HEK293T (cell line): ENCODE results near the gene GAPDHS.

Source experiments
- BHLHE40 ChIP-seq: fragments of 450-650 bp; IDR thresholded peaks from 2 replicates; pipeline ENCODE4 v1.6.1; 2016; ENCODE audit warnings: mild to moderate bottlenecking, moderate library complexity, borderline replicate concordance
- ELF4 ChIP-seq: fragments of 450-650 bp; IDR thresholded peaks from 2 replicates; pipeline ENCODE4 v1.6.1; 2017; ENCODE audit warnings: antibody characterized with exemption
- FOXA1 ChIP-seq: fragments of 450-650 bp; IDR thresholded peaks from 2 replicates; pipeline ENCODE4 v1.6.1; 2016; ENCODE audit warnings: mild to moderate bottlenecking
- FOXK2 ChIP-seq: fragments of 450-650 bp; IDR thresholded peaks from 2 replicates; pipeline ENCODE4 v1.6.1; 2016; ENCODE audit warnings: mild to moderate bottlenecking
- FOXM1 ChIP-seq: fragments of 450-650 bp; IDR thresholded peaks from 2 replicates; pipeline ENCODE4 v1.6.1; 2017; ENCODE audit warnings: mild to moderate bottlenecking, borderline replicate concordance
- HDGF ChIP-seq: fragments of 450-650 bp; IDR thresholded peaks from 2 replicates; pipeline ENCODE4 v1.6.1; 2017; ENCODE audit warnings: antibody characterized with exemption, borderline replicate concordance
- L3MBTL2 ChIP-seq: fragments of 450-650 bp; conservative IDR thresholded peaks from 2 replicates; pipeline ENCODE4 v1.6.1; 2016; ENCODE audit warnings: mild to moderate bottlenecking
- LEF1 ChIP-seq: fragments of 450-650 bp; IDR thresholded peaks from 2 replicates; pipeline ENCODE4 v1.6.1; 2017; ENCODE audit warnings: mild to moderate bottlenecking, borderline replicate concordance
- NFRKB ChIP-seq: fragments of 450-650 bp; IDR thresholded peaks from 2 replicates; pipeline ENCODE4 v1.6.1; 2016; ENCODE audit warnings: mild to moderate bottlenecking, moderate library complexity
- PKNOX1 ChIP-seq: fragments of 450-650 bp; IDR thresholded peaks from 2 replicates; pipeline ENCODE4 v1.6.1; 2016
- SP1 ChIP-seq: fragments of 450-650 bp; IDR thresholded peaks from 2 replicates; pipeline ENCODE4 v1.6.1; 2017
- SUZ12 ChIP-seq: fragments of 450-650 bp; IDR thresholded peaks from 2 replicates; pipeline ENCODE4 v1.6.1; 2016; ENCODE audit warnings: mild to moderate bottlenecking
- TARDBP ChIP-seq: fragments of 450-650 bp; IDR thresholded peaks from 2 replicates; pipeline ENCODE4 v1.6.1; 2016
- ZNF384 ChIP-seq: fragments of 450-650 bp; IDR thresholded peaks from 2 replicates; pipeline ENCODE4 v1.6.1; 2016

GRCh38 chr19:35506011-35506410, 27.2 kb upstream of the GAPDHS start:
- TF ChIP-seq ELF4 (no peak), ZNF384 (no peak), NFRKB (no peak), L3MBTL2 (no peak), PKNOX1 (no peak), FOXM1 (no peak), FOXA1 (no peak), SP1 (no peak), LEF1 (no peak), TARDBP (no peak), FOXK2 (no peak), BHLHE40 (no peak), SUZ12 (no peak), HDGF (no peak)
